ENCODE data around the gene ABHD16A.

DNA sequence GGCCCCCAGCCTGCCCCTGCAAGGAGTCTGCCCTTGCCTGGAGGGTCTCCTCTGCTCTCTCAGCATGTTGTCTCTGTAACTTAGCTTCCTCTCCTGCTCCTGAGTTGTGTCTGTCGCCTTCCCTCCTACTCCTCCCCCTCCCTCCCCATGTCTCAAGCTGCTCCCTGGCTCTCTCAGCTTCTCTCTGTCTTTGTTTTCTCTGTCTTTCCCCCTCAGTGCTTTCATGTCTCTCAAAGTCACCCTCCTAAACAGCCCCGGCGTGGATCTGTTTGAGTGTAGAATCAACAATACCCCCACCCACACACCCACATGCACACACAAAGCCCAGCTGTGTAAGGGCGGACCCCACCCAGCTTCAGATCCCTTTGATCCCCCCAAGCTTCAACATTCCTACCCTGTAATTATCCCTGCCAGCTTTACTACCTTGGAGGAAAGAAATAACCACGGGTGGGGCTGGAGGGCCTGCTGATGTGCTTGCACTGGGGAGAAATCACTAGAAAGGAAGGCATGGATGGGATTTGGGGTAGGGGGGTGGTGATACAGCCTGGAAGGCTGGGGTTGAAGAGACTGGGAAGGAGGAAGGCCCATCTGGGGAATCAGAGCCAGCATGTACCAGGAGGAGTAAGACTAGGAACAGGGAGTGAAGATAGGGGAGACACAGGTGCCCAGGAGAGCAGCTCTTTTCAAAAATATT is 11.0 kb upstream of the ABHD16A start:
- no peak for TF ChIP-seq TAF1 (IDR thresholded peaks at IDR 0.05; ENCODE audit: borderline replicate concordance, low read depth, low read length)
- no peak for TF ChIP-seq POLR2AphosphoS5 (IDR thresholded peaks at IDR 0.05; ENCODE audit: low read depth, low read length)
- TF ChIP-seq POLR2A (IDR thresholded peaks at IDR 0.05; ENCODE audit: low read depth, low read length), result no peak

All from GM12892 (cell line).